Activated T-helper 9 cell treated with anti-CD3 and anti-CD28 coated beads, Interleukin-2, amount 50 U/mL, for 16 hours (primary cell): ENCODE data around the gene FAM168A.

Experiments used
- DNase-seq: peaks from one replicate; pipeline ENCODE4 v3.0.0-alpha.2; 2020; ENCODE audit warnings: low read depth

Gene FAM168A

GRCh38 chr11:73401217-73401923 lies 196.5 kb downstream of the FAM168A start:
- no peak for DNase-seq

GRCh38 chr11:73400293-73400692 lies 197.6 kb downstream of the FAM168A start:
- no peak for DNase-seq

GRCh38 chr11:73399636-73400035 lies 198.3 kb downstream of the FAM168A start:
- no peak for DNase-seq

- DNase-seq: no peak
Measured at GRCh38 chr11:73399159-73399590, 198.7 kb downstream of the FAM168A start.

GRCh38 chr11:73398721-73399120 lies 199.2 kb downstream of the FAM168A start:
- no peak for DNase-seq

GRCh38 chr11:73398132-73398526 lies 199.8 kb downstream of the FAM168A start:
- no peak for DNase-seq

GRCh38 chr11:73397468-73398131 lies 200.3 kb downstream of the FAM168A start:
- DNase-seq: no peak

- no peak for DNase-seq
Measured at GRCh38 chr11:73396985-73397384, 200.9 kb downstream of the FAM168A start.

GRCh38 chr11:73396251-73396930 lies 201.5 kb downstream of the FAM168A start:
- no peak for DNase-seq

- DNase-seq: no peak
Measured at GRCh38 chr11:73395297-73396208, 202.4 kb downstream of the FAM168A start.

- no peak for DNase-seq
Measured at GRCh38 chr11:73394416-73395296, 203.3 kb downstream of the FAM168A start.

- peak; percentile 34 for DNase-seq
Measured at GRCh38 chr11:73393479-73394415, 204.2 kb downstream of the FAM168A start.

- DNase-seq: no peak
Measured at GRCh38 chr11:73393011-73393380, 204.9 kb downstream of the FAM168A start.

GRCh38 chr11:73392108-73393010 lies 205.6 kb downstream of the FAM168A start:
- DNase-seq: no peak

- no peak for DNase-seq
Measured at GRCh38 chr11:73391665-73392064, 206.2 kb downstream of the FAM168A start.

GRCh38 chr11:73390601-73391565 lies 207.0 kb downstream of the FAM168A start:
- DNase-seq: no peak

GRCh38 chr11:73389916-73390315 lies 208.0 kb downstream of the FAM168A start:
- no peak for DNase-seq

GRCh38 chr11:73389134-73389525 lies 208.8 kb downstream of the FAM168A start:
- no peak for DNase-seq
